DMS114 treated with DMSO at 0.1 percent for 48 hours (cell line): ENCODE results near the gene GDE1.

Source experiments
- DNase-seq: peaks from one replicate; lab custom pipeline; 2025; ENCODE audit not compliant: unreplicated experiment; lab: John Stamatoyannopoulos, UW

The GDE1 gene

DNA sequence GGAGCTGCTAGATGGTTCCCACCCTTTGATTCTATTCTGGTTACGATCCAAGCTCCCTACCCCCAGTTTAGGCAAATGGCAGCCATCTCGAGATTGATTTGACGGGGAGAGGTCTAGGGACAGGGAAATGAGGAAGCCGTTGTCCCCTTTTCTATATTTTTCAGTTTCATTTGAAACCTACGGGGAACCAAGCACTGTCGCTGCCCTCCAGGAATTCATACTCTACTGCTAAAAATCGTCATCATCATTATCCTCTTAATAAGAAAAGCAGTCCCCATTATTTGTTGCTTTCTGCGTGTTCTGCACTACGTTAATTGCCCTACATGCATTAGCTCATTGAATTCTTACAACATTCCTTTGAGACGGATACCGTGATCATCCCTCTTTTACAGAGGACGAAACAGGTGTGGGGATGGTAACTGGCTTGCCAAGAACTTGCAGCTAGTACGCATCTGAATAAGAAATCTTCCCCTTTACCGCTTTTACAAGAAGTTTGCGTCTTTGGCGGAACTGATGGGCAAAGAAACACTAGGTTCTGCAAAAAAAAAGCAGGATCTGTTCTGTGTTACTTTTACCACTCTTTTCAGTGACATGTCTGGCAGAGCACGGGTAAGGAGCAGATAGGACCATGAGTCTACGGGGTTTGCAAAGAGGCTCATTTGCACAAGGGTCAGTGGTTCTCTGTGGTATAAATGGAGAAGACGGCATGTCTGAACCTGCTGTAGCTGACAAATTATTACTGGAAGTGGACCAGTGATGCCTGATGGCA is 2.9 kb upstream of the GDE1 start:
- DNase-seq, result no peak

DNA sequence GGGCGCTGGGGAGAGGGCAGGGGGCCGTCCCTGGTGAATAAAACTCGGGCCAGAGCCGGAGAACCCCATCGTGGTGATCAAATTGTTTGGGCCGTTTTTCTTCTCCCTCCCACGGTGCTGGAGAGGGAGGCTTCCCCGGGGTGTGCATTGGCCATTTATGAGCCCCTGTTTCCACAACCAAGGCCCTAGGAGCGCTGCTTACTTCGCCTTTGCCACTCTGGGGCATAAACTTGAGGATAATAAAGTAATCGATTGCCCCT is 2.4 kb upstream of the GDE1 start:
- DNase-seq, result no peak

DNA sequence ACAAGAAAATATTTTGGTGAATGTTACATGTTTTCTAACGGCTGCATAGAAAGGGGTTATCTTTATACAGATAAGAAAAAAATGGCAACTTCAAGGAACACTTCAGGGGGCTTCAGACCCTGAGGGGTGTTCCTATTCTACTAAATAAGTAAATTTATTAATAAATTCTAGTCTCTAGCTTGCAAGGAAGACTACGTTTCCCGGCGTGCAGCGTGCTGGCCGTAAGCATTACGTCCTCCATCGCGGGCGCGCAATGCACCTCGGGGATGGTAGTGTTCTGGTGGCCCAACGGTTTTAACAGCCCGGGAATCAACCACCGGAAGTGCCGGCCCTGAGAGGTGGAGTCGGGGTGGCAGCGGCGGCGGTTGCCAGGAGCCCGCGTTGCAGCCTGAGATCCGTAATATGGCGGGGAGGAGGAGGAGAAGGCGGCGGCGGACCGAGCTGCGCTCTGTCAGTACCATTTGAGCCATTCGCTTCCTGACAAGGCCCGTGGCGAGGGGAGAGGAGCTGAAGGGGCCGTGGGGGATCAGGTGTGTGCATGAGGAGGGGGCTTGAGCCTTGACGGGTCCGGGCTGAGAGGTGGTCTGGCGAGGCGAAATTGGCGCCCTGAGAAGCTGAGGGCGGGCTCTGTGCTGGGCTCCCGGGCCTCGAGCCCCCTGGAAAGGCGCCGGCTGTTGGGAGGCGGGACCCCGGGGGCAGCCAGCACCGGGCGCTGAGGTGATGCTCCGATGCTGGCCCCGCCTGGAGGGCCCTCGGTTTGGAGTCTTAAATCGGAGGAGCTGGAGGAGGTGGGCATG is 1.9 kb upstream of the GDE1 start, which contains the start of gene CCP110:
Gene CCP110 (plus strand): TSS at position 384 of the 797 bp plus-strand sequence. CDS start 3,940 bp downstream, outside the sequence.
- peak; percentile 91 for DNase-seq

DNA sequence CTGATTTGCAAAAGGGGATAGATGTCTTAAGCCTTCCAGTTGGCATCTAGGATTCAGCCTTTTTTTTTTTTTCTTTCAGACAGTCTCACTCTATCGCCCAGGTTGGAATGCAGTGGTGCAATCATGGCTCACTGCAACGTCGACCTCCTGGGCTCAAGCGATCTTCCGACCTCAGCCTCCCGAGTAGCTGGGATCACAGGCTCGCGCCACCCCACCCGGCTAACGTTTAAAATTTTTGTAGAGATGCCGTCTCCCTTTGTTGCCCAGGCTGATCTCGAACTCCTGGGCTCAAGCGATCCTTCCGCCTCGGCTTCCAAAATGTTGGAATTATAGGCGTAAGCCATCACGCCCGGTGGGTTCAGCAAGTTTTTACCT is 1.3 kb upstream of the GDE1 start:
- no peak for DNase-seq

DNA sequence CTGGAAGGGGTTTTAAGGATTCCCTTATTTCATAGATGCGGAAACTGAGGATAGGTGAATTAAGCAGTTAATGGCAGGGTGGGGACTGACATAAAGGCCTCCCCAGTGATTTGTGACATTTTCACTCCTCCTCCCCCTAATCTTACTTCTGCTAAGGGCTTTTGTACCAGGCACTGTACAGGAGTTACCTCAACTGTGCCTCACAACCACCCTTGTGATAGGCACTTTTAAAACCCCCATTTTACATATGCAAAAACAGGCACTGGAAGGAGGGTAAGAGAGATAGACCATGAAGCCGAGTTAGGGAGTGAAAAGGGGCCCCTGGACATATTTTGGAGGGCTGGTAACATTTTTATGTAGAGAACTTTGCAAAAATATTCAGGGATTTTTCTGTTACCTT is 862 bp upstream of the GDE1 start:
- DNase-seq, result no peak

DNA sequence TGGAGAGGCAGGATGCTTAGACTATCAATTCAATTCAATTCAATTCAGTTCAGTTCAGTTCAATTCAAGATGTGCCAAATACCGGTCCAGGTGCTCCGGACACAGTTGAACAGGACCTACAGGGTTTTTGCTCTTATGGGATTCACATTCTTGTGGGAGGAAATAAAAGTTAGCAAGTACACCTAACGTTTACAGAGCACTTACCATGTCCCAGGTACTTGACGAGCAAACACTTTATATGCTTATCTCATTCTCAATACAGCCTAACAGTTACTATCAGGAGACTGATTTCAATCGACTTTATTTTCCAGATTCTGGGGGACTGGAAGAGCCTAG is 467 bp upstream of the GDE1 start:
- no peak for DNase-seq

DNA sequence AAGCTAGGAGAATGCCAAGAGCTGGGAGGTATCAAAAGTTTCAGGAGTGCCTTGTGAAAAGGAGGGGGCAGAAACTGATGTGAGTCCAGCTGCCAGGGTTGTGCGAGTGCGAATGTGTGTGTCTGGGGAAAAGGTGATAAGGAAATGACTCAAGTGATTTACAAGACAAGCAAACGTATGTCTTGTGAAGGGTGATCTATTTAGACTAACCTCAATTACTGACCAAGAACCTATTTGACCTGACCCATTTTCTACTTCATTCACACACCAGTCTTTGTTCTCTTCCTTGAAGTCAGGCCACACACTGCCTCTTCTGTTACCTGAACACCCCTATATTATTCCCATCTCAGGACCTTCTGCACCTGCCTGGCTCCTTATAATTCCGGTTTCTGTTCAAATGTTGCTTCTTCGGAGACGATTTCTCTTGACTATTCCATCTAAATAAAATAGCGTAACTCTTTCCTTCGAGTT is 1.0 kb downstream of the GDE1 start:
- no peak for DNase-seq

DNA sequence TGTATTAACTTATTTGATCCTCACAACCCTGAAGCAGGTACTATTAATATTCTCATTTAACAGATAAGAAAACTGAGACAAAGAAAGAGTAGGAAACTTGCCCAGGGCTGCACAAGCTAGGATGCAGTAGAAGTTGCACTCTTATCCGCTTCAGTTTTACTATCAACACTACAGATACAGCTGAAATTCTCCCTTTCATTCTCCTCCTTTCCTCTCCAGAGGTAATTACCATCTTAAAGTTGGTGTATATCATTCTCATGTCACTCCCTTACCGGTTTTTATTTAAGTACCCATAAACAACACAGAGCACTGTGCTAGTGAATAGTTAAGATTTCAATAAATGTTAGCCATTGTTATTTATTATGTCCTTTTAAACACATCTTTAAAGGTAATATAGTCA is 3.5 kb downstream of the GDE1 start:
- DNase-seq, result no peak

DNA sequence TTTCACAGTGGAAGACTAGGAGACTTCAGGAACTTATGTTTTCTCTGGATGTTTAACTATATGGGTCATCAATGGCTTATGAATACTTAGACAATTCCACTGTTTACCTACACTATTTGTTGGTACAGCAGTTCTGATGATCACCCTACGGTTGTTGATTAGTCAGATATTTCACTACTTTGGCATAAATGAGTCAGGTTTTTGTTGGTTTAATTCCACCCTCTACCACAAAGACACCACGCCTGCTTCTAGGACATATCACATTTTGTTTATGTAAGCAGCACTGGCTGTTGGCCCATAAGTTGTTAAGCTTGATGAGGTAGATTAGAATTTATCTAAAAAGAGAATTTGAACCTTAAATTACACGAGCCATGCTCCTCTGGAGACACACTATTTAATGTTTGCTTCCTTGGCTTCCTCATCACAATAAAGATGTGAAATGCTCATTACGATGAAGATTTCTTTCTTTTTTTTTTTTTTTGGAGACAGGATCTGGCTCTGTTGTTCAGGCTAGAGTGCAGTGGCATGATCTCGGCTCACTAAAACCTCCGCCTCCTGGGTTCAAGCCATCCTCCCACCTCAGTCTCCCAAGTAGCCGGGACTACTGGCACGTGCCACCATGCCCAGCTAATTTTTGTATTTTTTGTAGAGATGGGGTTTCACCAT is 4.3 kb downstream of the GDE1 start:
- DNase-seq, result no peak

DNA sequence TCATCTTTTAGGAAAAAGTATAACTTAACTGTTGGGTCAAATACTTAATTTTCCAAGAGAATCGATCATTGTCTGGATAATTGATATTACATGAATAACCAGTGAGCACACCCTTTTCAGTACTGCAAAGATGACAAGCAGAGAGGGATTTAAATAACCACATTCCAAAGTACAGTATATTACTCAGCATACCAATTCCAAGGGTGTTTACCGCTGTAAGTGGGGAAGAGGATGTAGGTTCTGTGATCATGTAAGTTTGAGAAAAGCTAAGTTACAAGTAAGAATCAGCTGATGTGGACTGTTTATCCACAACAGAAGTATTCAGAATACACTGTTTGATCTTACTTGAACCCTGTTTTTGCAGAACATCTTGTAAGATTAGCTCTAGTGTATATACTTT is 6.1 kb downstream of the GDE1 start:
- DNase-seq, result no peak

DNA sequence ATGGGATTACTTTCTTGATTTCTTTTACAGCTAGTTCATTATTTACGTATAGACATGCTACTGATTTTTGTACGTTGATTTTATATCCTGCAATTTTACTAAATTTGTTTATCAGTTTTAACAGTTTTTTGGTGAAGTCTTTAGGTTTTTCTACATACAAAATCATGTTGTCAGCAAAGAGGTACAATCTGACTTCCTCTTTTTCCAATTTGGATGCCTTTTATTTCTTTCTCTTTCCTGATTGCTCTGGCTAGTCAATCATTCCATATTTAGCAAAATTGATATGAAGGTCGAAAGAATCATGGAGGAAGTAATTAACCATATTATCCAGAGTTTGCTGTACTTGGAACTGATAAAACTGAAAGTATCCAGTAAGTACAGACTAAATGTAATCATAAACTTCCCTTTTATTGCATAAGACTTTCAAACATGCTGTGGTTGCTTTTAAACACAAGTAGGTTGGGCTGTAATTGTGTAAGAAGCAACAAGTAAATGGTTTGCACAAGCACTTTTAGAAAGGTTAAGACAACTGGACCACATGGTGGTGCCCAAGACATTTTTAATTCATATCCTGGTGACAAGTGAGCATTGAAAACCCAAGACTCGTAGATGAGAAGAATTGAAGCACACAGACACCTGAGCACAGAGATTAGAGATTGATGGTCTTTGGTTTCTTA is 8.4 kb downstream of the GDE1 start:
- DNase-seq, result no peak

DNA sequence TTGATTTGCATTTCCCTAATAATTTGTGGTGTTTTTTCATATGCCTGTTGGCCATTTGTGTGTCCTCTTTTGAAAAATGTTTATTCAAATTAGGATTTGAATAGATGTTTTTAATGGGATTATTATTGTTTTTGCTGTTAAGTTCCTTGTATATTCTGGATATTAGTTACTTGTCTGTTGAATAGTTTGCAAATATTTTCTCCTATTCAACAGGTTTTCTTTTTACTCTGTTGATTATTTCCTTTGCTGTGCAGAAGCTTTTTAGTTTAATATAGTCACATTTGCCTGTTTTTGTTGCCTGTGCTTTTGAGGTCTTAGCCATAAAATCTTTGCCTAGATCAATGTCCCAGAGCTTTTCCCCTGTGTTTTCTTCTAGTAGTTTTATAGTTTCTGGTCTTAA is 9.6 kb downstream of the GDE1 start:
- DNase-seq, result no peak

DNA sequence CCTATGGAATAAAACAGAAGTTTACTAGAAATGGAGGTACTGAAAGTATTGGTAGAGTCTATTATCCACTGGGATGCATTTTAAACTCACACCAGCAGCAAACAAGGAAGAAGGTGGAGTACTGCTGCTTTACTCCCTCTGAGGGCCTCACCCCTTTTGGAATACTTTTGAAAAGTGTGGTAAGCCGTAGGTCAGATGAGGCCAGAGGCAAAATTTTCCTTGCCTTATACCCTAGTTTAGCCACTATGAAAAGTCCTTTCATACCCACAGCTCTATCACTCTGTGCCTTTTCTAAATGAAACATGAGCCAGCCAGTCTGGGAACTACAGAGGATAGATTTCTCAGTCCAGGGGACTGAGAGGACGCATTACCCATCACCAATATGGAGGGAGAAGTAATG is 14.0 kb downstream of the GDE1 start:
- no peak for DNase-seq

DNA sequence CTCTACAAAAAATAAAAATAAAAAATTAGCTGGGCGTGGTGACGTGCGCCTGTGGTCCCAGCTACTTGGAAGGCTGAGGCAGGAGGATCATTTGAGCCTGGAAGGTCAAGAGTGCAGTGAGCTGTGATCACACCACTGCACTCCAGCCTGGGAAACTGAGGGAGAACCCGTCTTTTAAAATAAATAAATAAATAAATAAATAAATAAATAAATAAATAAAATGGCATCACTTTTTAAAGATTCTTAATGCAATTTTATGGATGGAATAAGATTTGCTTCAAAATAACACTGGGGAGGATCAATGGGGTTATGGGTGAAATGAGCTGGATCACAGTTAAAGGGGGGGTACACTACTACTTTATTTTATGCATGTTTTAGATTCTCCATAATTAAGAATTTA is 14.9 kb downstream of the GDE1 start:
- no peak for DNase-seq

DNA sequence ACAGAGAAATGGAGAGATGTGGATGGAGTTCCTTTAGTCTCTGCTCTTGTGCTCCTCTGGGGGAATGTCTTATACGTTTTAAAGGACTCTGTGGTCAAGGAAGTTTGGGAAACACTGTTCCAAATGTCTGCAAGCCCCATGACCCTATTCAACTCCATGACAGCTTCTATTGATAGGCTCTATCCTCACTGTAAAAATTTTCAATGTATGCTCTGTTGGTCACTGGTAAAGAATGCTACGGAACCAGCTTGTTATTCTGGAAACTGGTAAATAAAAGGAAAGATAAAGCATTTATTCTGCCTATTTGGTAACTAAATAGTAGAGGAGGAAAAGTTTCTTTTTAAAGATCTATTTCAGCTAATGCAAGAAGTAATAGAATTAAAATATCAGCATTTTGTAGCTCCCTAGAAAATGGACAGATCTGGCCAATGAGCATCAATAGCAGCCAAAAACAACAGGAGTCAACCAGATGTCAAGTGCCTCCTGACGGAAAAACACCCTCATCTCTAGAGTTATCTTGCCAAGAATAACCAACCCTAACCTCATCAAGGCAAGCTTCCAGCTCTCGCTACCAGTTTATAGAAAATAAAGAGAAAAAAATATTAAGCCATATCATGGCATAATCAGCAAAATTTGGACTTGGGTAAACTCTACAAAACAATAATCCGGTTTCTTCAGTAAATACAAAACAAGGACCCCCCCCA is 16.1 kb downstream of the GDE1 start:
- DNase-seq, result no peak

DNA sequence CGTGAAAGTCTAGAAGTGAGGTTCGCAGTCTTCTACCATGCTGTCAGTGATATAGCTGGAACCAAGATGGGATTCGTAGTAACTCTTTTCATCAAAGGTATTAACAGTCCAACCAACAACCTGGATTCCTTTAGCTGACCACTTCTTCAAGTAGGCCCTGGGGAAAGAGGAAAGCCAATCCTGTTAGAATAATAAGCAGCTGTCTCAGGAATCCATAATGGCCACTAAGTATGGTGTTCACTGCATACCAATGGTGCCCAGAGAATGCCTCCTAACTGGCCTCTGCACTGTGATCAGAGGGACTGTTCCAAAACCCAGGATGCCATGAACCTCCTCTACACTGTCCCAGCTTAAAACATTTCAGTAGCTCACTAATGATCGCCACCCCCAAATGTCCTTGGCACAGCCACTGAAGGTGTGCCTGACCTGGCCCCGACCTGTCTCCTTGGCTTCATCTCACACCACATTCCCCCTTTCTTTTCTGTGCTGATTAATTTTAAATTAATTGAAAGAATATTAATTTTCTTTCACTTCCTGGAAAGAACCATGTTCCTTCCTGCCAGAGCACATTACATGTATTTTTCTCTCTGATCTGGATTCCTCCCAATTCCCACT is 18.3 kb downstream of the GDE1 start:
- no peak for DNase-seq

DNA sequence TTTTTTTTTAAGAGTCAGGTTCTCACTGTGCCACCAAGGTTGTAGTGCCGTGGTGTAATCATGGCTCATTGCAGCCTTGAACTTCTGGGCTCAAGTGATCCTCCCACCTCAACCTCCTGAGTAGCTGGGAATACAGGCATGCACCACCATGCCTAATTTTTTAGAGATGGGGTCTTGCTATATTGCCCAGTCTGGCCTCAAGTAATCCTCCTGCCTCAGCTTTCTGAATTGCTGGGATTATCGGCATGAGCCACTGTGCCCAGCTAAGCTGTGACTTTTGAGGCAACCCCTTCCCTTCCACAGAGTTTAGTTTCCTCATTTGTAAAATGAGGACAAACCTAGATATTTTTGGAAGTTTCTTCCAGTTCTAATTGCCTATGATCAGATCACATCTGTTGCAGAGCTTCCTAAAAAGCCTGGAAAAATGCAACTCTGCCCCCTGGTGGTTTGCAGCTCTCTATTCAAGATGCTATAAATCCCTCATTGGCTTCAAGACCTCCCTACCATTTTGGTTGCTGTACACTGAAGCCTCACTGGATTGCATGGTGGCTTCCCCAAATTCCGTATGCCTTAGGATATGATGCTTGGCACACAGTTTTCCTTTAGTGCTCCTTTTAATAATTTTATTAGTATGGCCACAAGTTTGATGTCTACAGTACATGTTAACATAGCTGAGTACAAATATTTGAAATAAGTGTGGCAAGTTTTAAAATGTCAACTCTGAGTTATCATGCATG is 19.3 kb downstream of the GDE1 start:
- DNase-seq, result peak; percentile 40

DNA sequence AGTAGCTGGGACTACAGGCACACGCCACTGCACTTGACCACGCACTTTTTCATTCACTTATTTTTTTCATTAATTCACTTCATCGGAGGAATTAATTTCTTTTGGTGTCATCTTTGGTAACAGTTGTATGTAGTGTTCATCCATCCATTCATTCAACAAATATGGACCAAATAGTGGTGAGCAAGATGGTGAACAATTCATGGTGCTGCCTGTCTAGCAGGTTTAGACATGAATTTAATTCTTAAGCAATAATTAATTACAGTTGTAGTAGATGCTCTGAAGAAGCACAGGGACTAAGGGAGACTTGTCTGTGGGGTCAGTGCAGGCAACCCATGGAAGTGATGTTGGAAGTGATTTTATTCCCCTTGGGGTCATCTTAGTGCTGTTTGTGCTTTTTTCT is 22.4 kb downstream of the GDE1 start:
- DNase-seq, result no peak

DNA sequence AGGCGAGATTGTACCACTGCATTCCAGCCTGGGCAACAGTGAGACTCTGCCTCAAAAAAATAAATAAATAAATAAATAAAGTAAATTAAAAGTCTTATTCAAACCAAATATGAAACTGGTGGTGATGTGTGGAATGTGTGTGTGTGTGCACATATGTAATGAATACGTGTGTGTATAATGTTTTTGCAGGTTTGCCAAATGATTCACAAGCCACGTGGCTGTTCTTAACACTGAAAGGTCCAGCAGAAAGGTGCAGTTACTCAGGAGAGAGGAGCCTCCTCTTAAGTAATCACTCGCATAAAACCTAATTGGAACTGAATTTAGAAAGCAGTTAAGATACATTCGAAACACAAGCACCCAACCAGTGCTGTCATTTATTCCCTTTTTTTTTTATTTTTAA is 22.9 kb downstream of the GDE1 start:
- DNase-seq, result no peak

DNA sequence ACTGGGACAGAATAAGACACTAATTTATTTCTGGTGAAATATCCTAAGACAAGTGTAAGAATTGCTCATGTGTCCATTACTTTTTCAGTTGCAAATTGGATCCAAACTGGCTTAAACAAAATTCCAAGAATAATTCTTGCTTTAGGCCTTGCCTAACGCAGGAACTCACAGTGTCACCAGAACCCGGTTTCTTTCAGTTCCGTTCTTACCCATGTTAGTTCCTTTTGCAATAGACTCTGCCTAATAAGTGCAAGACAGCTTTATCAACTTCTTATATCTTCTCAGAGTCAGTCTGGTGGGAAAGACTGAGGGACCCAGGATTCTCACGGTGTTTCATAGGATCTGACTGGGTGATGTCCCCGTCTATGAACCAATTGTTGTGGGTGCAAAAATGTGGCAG is 24.7 kb downstream of the GDE1 start:
- DNase-seq, result no peak
